ENCODE data around the gene FKBP11. TPM values are rescaled to one million over a fixed set of nuclear protein-coding genes. Genes with fewer than 3 reads are reported as not detected.
"Not testable (repeated sequence)": the region's sequence is repeated elsewhere in the genome, so short reads cannot be mapped to it uniquely, and the experiment has no call there.

The FKBP11 gene
- polyA plus RNA-seq, 1 experiment, result 100 TPM

GRCh38 chr12:48880647-48881046 is 44.6 kb downstream of the FKBP11 start:
- ChIA-PET POLR2A (no interaction called here), CTCF (interaction anchor here (0.6 to 10.7 kb wide), 3 partner anchors 10 to 55 kb away, joined by 3 to 67 read pairs (median 30); partner anchors contain the start of gene DDX23)
- DNase-seq (ENCODE audit: low read depth), result no peak
- peaks cover 6% of the 10 kb centered on the region for H3K27me3 ChIP-seq (ENCODE audit: control insufficient read depth, insufficient read depth, low read length)
- no peak overlapping the region for H3K4me3 ChIP-seq (ENCODE audit: low read depth, low read length)
- no peaks in the 10 kb centered on the region for H3K36me3 ChIP-seq (ENCODE audit: control insufficient read depth, insufficient read depth, low read length)
- TF ChIP-seq, protein P1, sequence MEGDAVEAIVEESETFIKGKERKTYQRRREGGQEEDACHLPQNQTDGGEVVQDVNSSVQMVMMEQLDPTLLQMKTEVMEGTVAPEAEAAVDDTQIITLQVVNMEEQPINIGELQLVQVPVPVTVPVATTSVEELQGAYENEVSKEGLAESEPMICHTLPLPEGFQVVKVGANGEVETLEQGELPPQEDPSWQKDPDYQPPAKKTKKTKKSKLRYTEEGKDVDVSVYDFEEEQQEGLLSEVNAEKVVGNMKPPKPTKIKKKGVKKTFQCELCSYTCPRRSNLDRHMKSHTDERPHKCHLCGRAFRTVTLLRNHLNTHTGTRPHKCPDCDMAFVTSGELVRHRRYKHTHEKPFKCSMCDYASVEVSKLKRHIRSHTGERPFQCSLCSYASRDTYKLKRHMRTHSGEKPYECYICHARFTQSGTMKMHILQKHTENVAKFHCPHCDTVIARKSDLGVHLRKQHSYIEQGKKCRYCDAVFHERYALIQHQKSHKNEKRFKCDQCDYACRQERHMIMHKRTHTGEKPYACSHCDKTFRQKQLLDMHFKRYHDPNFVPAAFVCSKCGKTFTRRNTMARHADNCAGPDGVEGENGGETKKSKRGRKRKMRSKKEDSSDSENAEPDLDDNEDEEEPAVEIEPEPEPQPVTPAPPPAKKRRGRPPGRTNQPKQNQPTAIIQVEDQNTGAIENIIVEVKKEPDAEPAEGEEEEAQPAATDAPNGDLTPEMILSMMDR (IDR thresholded peaks at IDR 0.05; ENCODE audit: insufficient read depth, low read depth, low read length), result no peak

DNA sequence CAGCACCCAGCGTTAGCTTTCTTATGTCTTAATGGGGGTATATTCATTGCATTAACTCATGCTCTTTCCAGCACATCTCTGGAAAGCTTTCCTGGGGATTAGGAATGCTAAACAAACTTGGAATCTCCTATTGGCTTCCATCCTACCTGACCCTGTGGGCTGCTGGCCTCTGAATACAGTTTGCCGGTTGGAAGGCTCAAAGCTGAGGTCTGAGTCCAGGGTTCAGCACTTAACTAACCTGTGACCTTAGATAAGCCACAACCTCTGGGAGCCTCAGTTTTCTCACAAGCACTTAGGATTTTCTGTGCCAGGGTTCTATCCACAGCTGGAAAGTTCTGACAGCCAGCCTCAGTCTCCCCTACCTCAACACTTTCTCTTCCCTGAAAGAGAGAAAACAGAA is 46.7 kb downstream of the FKBP11 start:
- no peak for DNase-seq (ENCODE audit: low read depth)
- ChIA-PET CTCF (interaction anchor here (1.5 to 10.7 kb wide), 2 partner anchors 12 to 25 kb away, joined by 4 to 67 read pairs; partner anchors contain the start of gene DDX23), POLR2A (no interaction called here)
- Histone ChIP-seq H3K4me3 (ENCODE audit: low read depth, low read length) (no peak overlapping the region), H3K27me3 (ENCODE audit: control insufficient read depth, insufficient read depth, low read length) (peaks cover 3% of the 10 kb centered on the region), H3K36me3 (ENCODE audit: control insufficient read depth, insufficient read depth, low read length) (no peaks in the 10 kb centered on the region)
- TF ChIP-seq, protein P1 (IDR thresholded peaks at IDR 0.05; ENCODE audit: insufficient read depth, low read depth, low read length), result no peak

DNA sequence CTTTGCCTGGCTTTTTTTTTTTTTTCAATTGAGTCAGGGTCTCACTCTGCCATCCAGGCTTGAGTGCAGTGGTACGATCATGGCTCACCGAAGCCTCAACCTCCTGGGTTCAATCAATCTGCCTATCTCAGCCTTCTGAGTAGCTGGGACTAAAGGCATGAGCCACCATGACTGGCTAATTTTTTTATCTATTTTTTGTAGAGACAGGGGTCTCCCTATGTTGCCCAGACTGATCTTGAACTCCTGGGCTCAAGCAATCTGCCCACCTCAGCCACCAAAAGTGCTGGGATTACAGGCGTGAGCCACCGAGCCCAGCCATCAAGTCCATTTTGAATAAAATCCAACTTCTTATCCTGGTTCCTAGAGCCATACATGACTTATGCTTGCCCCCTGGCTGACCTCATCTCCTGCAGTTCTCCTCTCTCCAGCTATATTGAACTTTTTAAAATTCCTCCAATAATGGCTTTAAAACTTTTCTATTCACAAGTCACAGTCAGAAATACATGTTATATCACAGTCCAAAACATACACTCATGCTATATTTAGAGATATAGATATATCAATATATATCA is 49.3 kb downstream of the FKBP11 start:
- DNase-seq (ENCODE audit: low read depth), result no peak
- Histone ChIP-seq H3K27me3 (ENCODE audit: control insufficient read depth, insufficient read depth, low read length) (peaks cover 5% of the 10 kb centered on the region; the same call in 1 of the 2 replicates), H3K4me3 (ENCODE audit: low read depth, low read length) (no peak overlapping the region), H3K36me3 (ENCODE audit: control insufficient read depth, insufficient read depth, low read length) (no peaks in the 10 kb centered on the region)
- ChIA-PET CTCF (interaction anchor here (1.3 to 2.0 kb wide), 3 partner anchors 15 to 112 kb away, joined by 3 to 5 read pairs (median 3); no protein-coding TSS in a partner anchor), POLR2A (no interaction called here)
- TF ChIP-seq, protein P1 (IDR thresholded peaks at IDR 0.05; ENCODE audit: insufficient read depth, low read depth, low read length), result no peak

DNA sequence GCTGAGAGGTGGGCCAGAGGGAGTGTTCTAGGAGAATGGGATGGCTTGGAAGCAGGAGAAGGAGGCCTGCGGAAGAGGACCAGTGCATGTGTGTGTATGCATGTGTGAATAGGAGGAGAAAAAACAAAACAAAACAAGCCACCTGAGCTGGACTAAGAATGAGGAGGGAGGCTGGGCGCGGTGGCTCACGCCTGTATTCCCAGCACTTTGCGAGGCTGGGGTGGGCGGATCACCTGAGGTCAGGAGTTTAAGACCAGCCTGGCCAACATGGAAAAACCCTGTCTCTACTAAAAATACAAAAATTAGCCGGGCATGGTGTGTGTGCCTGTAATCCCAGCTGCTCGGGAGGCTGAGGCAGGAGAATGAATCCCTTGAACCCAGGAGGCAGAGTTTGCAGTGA is 51.8 kb downstream of the FKBP11 start:
- CTCF ChIA-PET, result interaction anchor here (1.2 to 3.2 kb wide), 3 partner anchors 11 to 21 kb away, joined by 3 to 14 read pairs (median 10); no protein-coding TSS in a partner anchor
- H3K4me3 ChIP-seq (ENCODE audit: low read depth, low read length); POLR2A ChIA-PET; H3K27me3 ChIP-seq (ENCODE audit: control insufficient read depth, insufficient read depth, low read length); DNase-seq (ENCODE audit: low read depth); H3K36me3 ChIP-seq (ENCODE audit: control insufficient read depth, insufficient read depth, low read length): not testable (repeated sequence)

GRCh38 chr12:48873096-48873495 is 52.2 kb downstream of the FKBP11 start:
- Histone ChIP-seq H3K27me3 (ENCODE audit: control insufficient read depth, insufficient read depth, low read length) (peaks cover 3% of the 10 kb centered on the region; the same call in 1 of the 2 replicates), H3K4me3 (ENCODE audit: low read depth, low read length) (no peak overlapping the region), H3K36me3 (ENCODE audit: control insufficient read depth, insufficient read depth, low read length) (no peaks in the 10 kb centered on the region)
- TF ChIP-seq, protein P1 (IDR thresholded peaks at IDR 0.05; ENCODE audit: insufficient read depth, low read depth, low read length), result no peak
- ChIA-PET POLR2A (no interaction called here), CTCF (interaction anchor here (0.6 to 3.2 kb wide), 4 partner anchors 10 to 32 kb away, joined by 3 to 14 read pairs (median 6); no protein-coding TSS in a partner anchor)
- DNase-seq (ENCODE audit: low read depth), result no peak

Small RNAs within 50 kb of the gene (small RNA-seq; reads per million reads assigned to genes)
- not detected for gene AC073610.1 (ENCODE audit: insufficient read length, low read depth, low replicate concordance)
- not detected for gene RNU6-600P (ENCODE audit: insufficient read length, low read depth, low replicate concordance)

Other genes with a start within 250 kb of the FKBP11 start
- 41.0 and 41.4 TPM in 2 replicates for gene KANSL2, start 243.3 kb downstream of the FKBP11 start, polyA plus RNA-seq (2011; rRNA removed)
- gene CCNT1, start 208.8 kb downstream of the FKBP11 start, polyA plus RNA-seq (2011; rRNA removed), result 16.9 and 29.4 TPM in 2 replicates
- 27.8 and 37.9 TPM in 2 replicates for gene ADCY6, start 136.4 kb downstream of the FKBP11 start, polyA plus RNA-seq (2011; rRNA removed)
- gene CACNB3, start 107.0 kb downstream of the FKBP11 start, polyA plus RNA-seq (2011; rRNA removed), result 24.2 and 48.2 TPM in 2 replicates
- gene DDX23, start 73.3 kb downstream of the FKBP11 start, polyA plus RNA-seq (2011; rRNA removed), result 54.5 and 59.4 TPM in 2 replicates
- 0.31 and 0.72 TPM in 2 replicates for gene RND1, start 59.6 kb downstream of the FKBP11 start, polyA plus RNA-seq (2011; rRNA removed)
- 233 and 292 TPM in 2 replicates for gene ARF3, start 32.0 kb upstream of the FKBP11 start, polyA plus RNA-seq (2011; rRNA removed)
- gene WNT10B, start 46.2 kb upstream of the FKBP11 start, polyA plus RNA-seq (2011; rRNA removed), result 0.63 and 0.76 TPM in 2 replicates
- gene WNT1, start 52.8 kb upstream of the FKBP11 start, polyA plus RNA-seq (2011; rRNA removed), result not detected in 2 replicates
- gene DDN, start 73.9 kb upstream of the FKBP11 start, polyA plus RNA-seq (2011; rRNA removed), result 0.02 and 0.07 TPM in 2 replicates
- gene PRKAG1, start 93.3 kb upstream of the FKBP11 start, polyA plus RNA-seq (2011; rRNA removed), result 94.1 and 127 TPM in 2 replicates
- gene KMT2D, start 135.3 kb upstream of the FKBP11 start, polyA plus RNA-seq (2011; rRNA removed), result 8.2 and 9.7 TPM in 2 replicates
- 0.82 and 1.3 TPM in 2 replicates for gene RHEBL1, start 144.5 kb upstream of the FKBP11 start, polyA plus RNA-seq (2011; rRNA removed)
- not detected in 2 replicates for gene DHH, start 169.3 kb upstream of the FKBP11 start, polyA plus RNA-seq (2011; rRNA removed)
- gene LMBR1L, start 185.4 kb upstream of the FKBP11 start, polyA plus RNA-seq (2011; rRNA removed), result 37.2 and 63.1 TPM in 2 replicates
- gene TUBA1B, start 205.9 kb upstream of the FKBP11 start, polyA plus RNA-seq (2011; rRNA removed), result 2,513 and 3,601 TPM in 2 replicates